H1 (cell line): ENCODE results near the gene SPAG17. TPM values are rescaled to one million over a fixed set of nuclear protein-coding genes. Genes with fewer than 3 reads are reported as not detected.

ENCODE experiments used
- CTCF ChIA-PET: fragments of 300-600 bp; sonication (Branson Sonifier 250); formaldehyde crosslinking; loops from one replicate; lab custom pipeline; 2021; ENCODE audit not compliant: partially characterized antibody; lab: Charles Lee
- POLR2A ChIA-PET: fragments of 300-600 bp; sonication (Branson Sonifier 250); formaldehyde crosslinking; loops from one replicate; lab custom pipeline; 2021; ENCODE audit warnings: inconsistent platforms; ENCODE audit not compliant: partially characterized antibody; lab: Charles Lee
- DNase-seq, 2 experiments: peaks; one replicate each; pipeline versions ENCODE4 v3.0.0 to v3.0.0-alpha.2; 2010 to 2022; ENCODE audit warnings: low spot score in 2 of 2, low read depth in 1 of 2, mixed read lengths in 1 of 2
- FAIRE-seq: peaks from 2 replicates; lab custom pipeline; 2011; peaks lifted over from hg19 to GRCh38; lab: Jason Lieb, UNC
- H2AFZ ChIP-seq: 2 replicates; pipeline ENCODE4 v1.8.1; 2012; ENCODE audit warnings: low read length, inconsistent platforms
- H2AK5ac ChIP-seq: 2 replicates; pipeline ENCODE4 v1.6.1; 2013; ENCODE audit warnings: low read depth, low read length
- H2BK120ac ChIP-seq: replicated peaks from 2 replicates; pipeline ENCODE3; 2013; ENCODE audit warnings: low read depth, low read length, inconsistent platforms
- H2BK12ac ChIP-seq: 2 replicates; pipeline ENCODE4 v1.6.1; 2013; ENCODE audit warnings: low read depth, low read length
- H2BK15ac ChIP-seq: 2 replicates; pipeline ENCODE4 v1.6.1; 2013; ENCODE audit warnings: low read length
- H2BK20ac ChIP-seq: 2 replicates; pipeline ENCODE4 v1.6.1; 2013; ENCODE audit warnings: low read length
- H2BK5ac ChIP-seq: 2 replicates; pipeline ENCODE4 v1.6.1; 2013; ENCODE audit warnings: low read depth, low read length
- H3K14ac ChIP-seq: 2 replicates; pipeline ENCODE4 v1.6.1; 2013; ENCODE audit warnings: inconsistent platforms; ENCODE audit not compliant: insufficient read length
- H3K18ac ChIP-seq: 2 replicates; pipeline ENCODE4 v1.6.1; 2013; ENCODE audit warnings: low read length; ENCODE audit errors: extremely low read depth
- H3K23ac ChIP-seq: 2 replicates; pipeline ENCODE4 v1.6.1; 2013; ENCODE audit warnings: inconsistent platforms; ENCODE audit not compliant: insufficient read length
- H3K23me2 ChIP-seq: 2 replicates; pipeline ENCODE4 v1.6.1; 2013; ENCODE audit warnings: low read depth, low read length
- H3K27ac ChIP-seq: 2 replicates; pipeline ENCODE4 v1.6.1; 2011; ENCODE audit warnings: low read depth, low read length, inconsistent platforms
- H3K27me3 ChIP-seq, 4 experiments: replicated peaks in 1 of 4; 1 replicate in 1 of 4; 2 replicates in 3 of 4; pipeline versions ENCODE4 v1.6.1 to v1.8.1; 2011 to 2013; ENCODE audit warnings: low read length in 3 of 4, mild to moderate bottlenecking in 3 of 4, inconsistent platforms in 2 of 4, mixed read lengths in 2 of 4, moderate library complexity in 1 of 4; ENCODE audit not compliant: control insufficient read depth in 3 of 4, insufficient read depth in 3 of 4; ENCODE audit errors: extremely low read depth in 1 of 4
- H3K36me3 ChIP-seq, 4 experiments: 2 replicates each; pipeline versions ENCODE4 v1.6.1 to v1.8.1; 2011 to 2013; ENCODE audit warnings: mild to moderate bottlenecking in 4 of 4, low read length in 3 of 4, moderate library complexity in 2 of 4, control low read depth in 1 of 4, inconsistent platforms in 1 of 4; ENCODE audit not compliant: insufficient read depth in 4 of 4, control insufficient read depth in 2 of 4
- H3K4ac ChIP-seq: replicated peaks from 2 replicates; pipeline ENCODE3; 2013; ENCODE audit warnings: low read length, low read depth, mixed read lengths, inconsistent platforms; ENCODE audit not compliant: insufficient read length
- H3K4me1 ChIP-seq, 4 experiments: replicated peaks in 1 of 4; 1 replicate in 1 of 4; 2 replicates in 3 of 4; pipeline versions ENCODE4 v1.6.1 to v1.8.1; 2011 to 2013; ENCODE audit warnings: low read length in 3 of 4, inconsistent platforms in 2 of 4, mixed read lengths in 1 of 4; ENCODE audit not compliant: insufficient read depth in 4 of 4, control insufficient read depth in 3 of 4
- H3K4me2 ChIP-seq, 2 experiments: 2 replicates each; pipeline versions ENCODE4 v1.6.1 to v1.8.1; 2011 to 2013; ENCODE audit warnings: low read depth in 2 of 2, low read length in 2 of 2, control low read depth in 1 of 2, inconsistent platforms in 1 of 2, mild to moderate bottlenecking in 1 of 2; ENCODE audit not compliant: insufficient read depth in 1 of 2
- H3K4me3 ChIP-seq, 4 experiments: fragments of 200-600, 300-600 bp in 1 of 4; sonication (generic), shearing (Covaris generic), sonication (Bioruptor Twin) in 1 of 4; 2 replicates each; pipeline versions ENCODE4 v1.5.1 to v1.8.1; 2011 to 2016; ENCODE audit warnings: low read length in 4 of 4, low read depth in 3 of 4, control low read depth in 2 of 4, inconsistent platforms in 2 of 4, mild to moderate bottlenecking in 2 of 4, mixed read lengths in 1 of 4, moderate library complexity in 1 of 4; ENCODE audit not compliant: insufficient read depth in 2 of 4; ENCODE audit errors: extremely low read depth in 1 of 4
- H3K56ac ChIP-seq: replicated peaks from 2 replicates; pipeline ENCODE3; 2013; ENCODE audit warnings: low read depth, mild to moderate bottlenecking, mixed read lengths, low read length, inconsistent platforms; ENCODE audit not compliant: insufficient read length
- H3K79me1 ChIP-seq: 2 replicates; pipeline ENCODE4 v1.6.1; 2013; ENCODE audit warnings: low read depth, low read length, control low read depth
- H3K79me2 ChIP-seq, 2 experiments: 2 replicates each; pipeline versions ENCODE4 v1.6.1 to v1.8.1; 2012 to 2013; ENCODE audit warnings: low read length in 2 of 2, mild to moderate bottlenecking in 2 of 2, inconsistent platforms in 1 of 2; ENCODE audit not compliant: insufficient read depth in 2 of 2, control insufficient read depth in 1 of 2
- H3K9ac ChIP-seq, 4 experiments: replicated peaks in 1 of 4; 1 replicate in 1 of 4; 2 replicates in 3 of 4; pipeline versions ENCODE4 v1.6.1 to v1.8.1; 2011 to 2013; ENCODE audit warnings: low read depth in 3 of 4, low read length in 3 of 4, control low read depth in 2 of 4, mild to moderate bottlenecking in 2 of 4, moderate library complexity in 2 of 4, inconsistent platforms in 1 of 4; ENCODE audit errors: extremely low read depth in 1 of 4
- H3K9me3 ChIP-seq, 2 experiments: 2 replicates each; pipeline versions ENCODE4 v1.6.1 to v1.8.1; 2012 to 2013; ENCODE audit warnings: mild to moderate bottlenecking in 2 of 2, moderate library complexity in 2 of 2, control low read depth in 1 of 2, inconsistent platforms in 1 of 2, low read depth in 1 of 2, low read length in 1 of 2, mixed read lengths in 1 of 2; ENCODE audit not compliant: insufficient read depth in 2 of 2
- H4K20me1 ChIP-seq, 2 experiments: replicated peaks in 1 of 2; 2 replicates each; pipeline versions ENCODE3 to v1.8.1; 2011 to 2013; ENCODE audit warnings: inconsistent platforms in 2 of 2, low read length in 2 of 2, mild to moderate bottlenecking in 1 of 2; ENCODE audit not compliant: insufficient read depth in 2 of 2, control insufficient read depth in 1 of 2
- H4K5ac ChIP-seq: 2 replicates; pipeline ENCODE4 v1.6.1; 2013; ENCODE audit warnings: low read length, low read depth, mixed read lengths, inconsistent platforms; ENCODE audit not compliant: insufficient read length
- H4K8ac ChIP-seq: 2 replicates; pipeline ENCODE4 v1.8.0; 2013; ENCODE audit warnings: mild to moderate bottlenecking, moderate library complexity, low read length, inconsistent platforms; ENCODE audit not compliant: insufficient read depth; ENCODE audit errors: extremely low read depth
- H4K91ac ChIP-seq: replicated peaks from 2 replicates; pipeline ENCODE3; 2013; ENCODE audit warnings: low read length, mixed read lengths, inconsistent platforms; ENCODE audit not compliant: insufficient read length
- RFX5 ChIP-seq: IDR thresholded peaks from 2 replicates; pipeline ENCODE4 v1.6.1; 2011; ENCODE audit warnings: low read depth, low read length, improper control_type of control experiment, borderline replicate concordance
- polyA plus RNA-seq, 7 experiments: library from polyadenylated mRNA; depleted of rRNA in 3 of 7; stranded (reverse) in 5 of 7; unstranded in 2 of 7; fragments of >200 nt in 5 of 7; fragments of 200-250 nt in 2 of 7; gene quantifications; 1 replicate in 5 of 7; 2 replicates in 1 of 7; 4 replicates in 1 of 7; pipeline versions ENCODE4 v1.2.1 to v1.2.3, GENCODE V29; 2011 to 2013; ENCODE audit warnings: missing spikeins in 2 of 7, mixed read lengths in 2 of 7
- total RNA-seq: library from RNA; stranded (reverse); fragmentation: NEBNext Ultra II Directional; extraction: Animal tissue kit (Norgen Biotek cat#: 25700); gene quantifications from 2 replicates; pipeline ENCODE4 v1.2.1, GENCODE V29; 2021

The SPAG17 gene
- total and polyA plus RNA-seq, 2 of the 8 experiments (the other 6 are each of a cell fraction or from before 2014, with no cell fraction given) = 0.56 to 0.62 TPM

- H3K27ac ChIP-seq = no peak overlapping the region
- no peaks in the 10 kb centered on the region for H3K9me3 ChIP-seq
- H3K56ac ChIP-seq = no peak overlapping the region
- H2BK120ac ChIP-seq = no peak overlapping the region
- ChIA-PET CTCF (interaction anchor here (1.5 kb wide), 1 partner anchor 17 kb away, joined by 3 read pairs; no protein-coding TSS in a partner anchor), POLR2A (no interaction called here)
- no peaks in the 10 kb centered on the region for H3K23me2 ChIP-seq
- H2BK12ac ChIP-seq = no peak overlapping the region
- H3K36me3 ChIP-seq = peaks cover 2 to 17% (median 15%) of the 10 kb centered on the region in 4 experiments; a peak in 7 of 8 replicates
- DNase-seq (no peak), FAIRE-seq (no peak)
- H4K20me1 ChIP-seq = no peaks in the 10 kb centered on the region
- H3K4me3 ChIP-seq = no peak overlapping the region
- no peak overlapping the region for H3K23ac ChIP-seq
- no peaks in the 10 kb centered on the region for H3K4me1 ChIP-seq
- no peaks in the 10 kb centered on the region for H3K79me1 ChIP-seq
- H2AK5ac ChIP-seq = no peak overlapping the region
- H3K14ac ChIP-seq = no peak overlapping the region
- H3K18ac ChIP-seq = no peak overlapping the region
- no peaks in the 10 kb centered on the region for H3K79me2 ChIP-seq
- H2BK15ac ChIP-seq = no peak overlapping the region
- no peaks in the 10 kb centered on the region for H3K27me3 ChIP-seq
- H2AFZ ChIP-seq = no peak overlapping the region
- H4K8ac ChIP-seq = no peak overlapping the region
- H3K9ac ChIP-seq = no peak overlapping the region
- no peak overlapping the region for H3K4me2 ChIP-seq
- no peak overlapping the region for H2BK20ac ChIP-seq
- H4K91ac ChIP-seq = no peak overlapping the region
- H2BK5ac ChIP-seq = no peak overlapping the region
- no peak for TF ChIP-seq RFX5
- TF ChIP-seq, all 59 proteins: peak for 0
- Histone ChIP-seq H4K5ac (no peak overlapping the region), H3K4ac (no peak overlapping the region)
Measured at GRCh38 chr1:117911051-117911450, 274.0 kb downstream of the SPAG17 start.
